ENCODE data around the gene KRT81.
"Not testable (repeated sequence)": the region's sequence is repeated elsewhere in the genome, so short reads cannot be mapped to it uniquely, and the experiment has no call there.

Gene KRT81

DNA sequence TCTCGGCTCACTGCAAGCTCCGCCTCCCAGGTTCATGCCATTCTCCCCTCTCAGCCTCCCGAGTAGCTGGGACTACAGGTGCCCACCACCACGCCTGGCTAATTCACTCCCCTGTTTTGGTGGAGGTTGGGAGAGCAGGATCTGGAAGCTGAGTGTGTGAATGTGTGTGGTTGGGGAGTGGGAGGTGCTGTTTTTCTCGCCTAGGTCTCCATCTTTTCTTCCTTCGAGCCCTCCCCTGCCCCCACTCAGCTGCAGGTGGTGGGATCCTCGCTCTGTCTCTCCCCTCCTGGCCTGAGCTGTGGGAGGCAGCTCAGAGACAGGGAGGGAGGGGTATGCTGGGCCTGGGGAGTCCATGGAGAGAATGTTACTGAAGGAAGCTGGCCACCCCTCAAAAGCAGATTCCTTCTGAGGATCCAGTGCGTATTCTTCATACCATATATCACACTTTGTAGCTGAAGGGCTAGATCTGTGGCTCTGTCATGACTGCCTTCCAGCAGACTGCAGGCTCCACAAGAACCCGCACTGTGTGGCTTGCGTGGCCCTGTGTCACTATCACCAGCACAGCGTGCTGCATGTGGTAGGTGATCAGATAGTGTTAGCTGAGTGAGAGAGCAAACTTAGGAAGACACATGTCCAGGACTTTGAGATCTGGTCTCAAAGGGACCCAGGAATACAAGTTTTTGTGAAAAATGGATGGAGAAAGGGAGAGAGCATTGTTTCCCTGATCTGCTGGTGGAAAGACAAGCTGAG lies 27.1 kb upstream of the KRT81 start:
- DNase-seq (ENCODE audit: low read depth, low spot score), result no peak
- no peak overlapping the region for H3K27ac ChIP-seq

- no peak overlapping the region for H3K27ac ChIP-seq
- no peak for DNase-seq (ENCODE audit: low read depth, low spot score)
Measured at GRCh38 chr12:52317468-52318052, 26.2 kb upstream of the KRT81 start.

DNA sequence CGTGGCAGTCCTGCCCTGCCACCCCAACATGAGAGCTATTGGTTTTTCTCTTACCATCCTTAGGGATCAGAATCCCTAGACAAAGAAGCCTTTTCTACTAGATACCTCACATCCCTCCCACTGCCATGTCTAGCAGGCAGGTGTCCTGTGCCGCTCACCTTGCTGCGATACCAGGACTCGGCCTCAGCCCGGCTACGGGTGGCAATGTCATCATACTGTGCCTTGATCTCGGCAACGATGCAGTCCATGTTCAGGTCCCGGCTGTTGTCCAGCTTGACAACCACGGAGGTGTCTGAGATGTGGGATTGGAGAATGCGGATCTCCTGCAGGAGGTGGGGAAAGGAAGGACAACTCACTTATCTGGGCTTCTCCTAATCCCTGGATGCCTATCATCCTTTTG lies 25.4 kb upstream of the KRT81 start:
- DNase-seq (ENCODE audit: low read depth, low spot score), result no peak
- no peak overlapping the region for H3K27ac ChIP-seq

- DNase-seq (ENCODE audit: low read depth, low spot score), result no peak
- H3K27ac ChIP-seq, result no peak overlapping the region
Measured at GRCh38 chr12:52316290-52316689, 25.0 kb upstream of the KRT81 start.

DNA sequence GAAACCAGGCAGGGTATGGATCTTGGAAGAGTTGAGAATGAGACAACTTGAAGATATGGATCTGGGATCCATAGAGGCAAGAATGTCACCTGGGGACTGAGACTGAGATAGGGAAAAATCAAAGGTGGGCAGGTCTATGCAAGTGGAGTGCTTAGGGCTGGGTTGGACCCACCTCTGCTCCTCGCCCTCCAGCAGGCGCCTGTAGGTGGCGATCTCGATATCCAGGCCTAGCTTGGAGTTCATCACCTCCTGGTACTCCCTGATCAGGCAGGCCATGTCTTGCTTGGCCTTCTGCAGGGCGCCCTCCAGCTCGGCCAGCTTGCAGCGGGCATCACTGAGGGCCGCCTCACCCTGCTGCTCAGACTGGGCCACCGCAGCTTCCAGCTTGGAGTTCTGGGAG lies 24.4 kb upstream of the KRT81 start:
- H3K27ac ChIP-seq; DNase-seq (ENCODE audit: low read depth, low spot score): not testable (repeated sequence)

GRCh38 chr12:52314511-52314910 lies 23.2 kb upstream of the KRT81 start:
- DNase-seq (ENCODE audit: low read depth, low spot score), result no peak

GRCh38 chr12:52313926-52314325 lies 22.6 kb upstream of the KRT81 start:
- H3K27ac ChIP-seq, result no peak overlapping the region
- no peak for DNase-seq (ENCODE audit: low read depth, low spot score)

More at GRCh38 chr12:52314511-52314910, 23.2 kb upstream of the KRT81 start:
- no peak overlapping the region for H3K27ac ChIP-seq

DNA sequence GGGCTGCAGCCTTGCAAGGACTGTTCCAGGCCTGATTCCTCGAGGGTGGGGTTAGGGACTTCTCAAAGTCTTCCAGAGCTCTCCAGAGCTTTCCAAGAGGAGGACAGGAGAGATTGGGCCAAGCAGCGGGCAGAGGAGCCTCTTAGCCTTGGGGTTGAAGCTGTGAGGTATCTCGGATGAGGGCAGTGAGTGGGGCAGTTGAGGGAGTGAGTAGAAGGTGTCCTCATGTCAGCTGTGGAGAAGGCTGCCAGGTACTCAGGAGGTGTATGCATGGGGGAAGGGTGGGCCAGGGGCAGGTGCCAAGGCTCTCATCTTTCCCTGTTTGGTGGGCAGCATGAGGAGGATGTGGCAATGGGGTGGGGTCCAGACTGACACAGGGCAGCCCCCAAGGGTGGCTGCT lies 22.1 kb upstream of the KRT81 start:
- no peak overlapping the region for H3K27ac ChIP-seq
- DNase-seq (ENCODE audit: low read depth, low spot score), result no peak

DNA sequence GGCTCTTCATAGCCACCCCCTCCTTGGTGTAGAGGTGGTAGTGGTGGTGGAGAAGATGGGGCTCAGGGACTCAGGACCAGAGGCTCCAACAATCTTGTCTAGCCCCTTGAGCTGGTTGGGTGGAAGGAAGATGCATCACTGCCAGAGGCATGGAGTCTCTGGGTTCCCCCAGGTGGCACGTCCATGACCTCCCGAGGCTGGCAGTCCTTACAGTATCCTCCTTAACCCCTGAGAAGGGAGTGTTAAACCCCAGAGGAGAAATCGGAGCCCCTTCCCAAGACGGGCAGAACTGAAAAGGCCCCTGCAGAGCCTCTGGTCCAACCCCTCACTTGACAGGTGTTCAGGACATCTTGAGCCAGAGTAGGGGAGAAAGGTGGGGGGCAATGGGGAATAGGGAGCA lies 20.8 kb upstream of the KRT81 start:
- no peak for DNase-seq (ENCODE audit: low read depth, low spot score)
- no peak overlapping the region for H3K27ac ChIP-seq

DNA sequence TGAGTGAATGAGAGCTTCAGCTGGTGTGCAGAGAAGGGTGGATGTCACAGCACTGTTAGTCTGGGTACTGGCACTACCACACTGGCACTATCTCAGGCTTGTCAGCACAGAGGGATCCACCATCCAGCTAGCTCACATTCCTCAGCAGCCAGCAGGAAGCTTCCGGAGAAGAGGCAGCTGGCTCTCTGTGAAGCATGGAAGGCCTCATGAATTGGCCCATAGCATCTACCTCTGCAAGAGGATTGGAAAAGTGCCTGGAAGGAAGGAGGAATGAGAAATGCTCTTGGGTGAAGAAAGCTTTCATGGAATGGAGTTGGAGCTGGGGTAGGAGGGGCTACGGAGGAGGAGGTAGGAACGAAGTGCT lies 19.9 kb upstream of the KRT81 start:
- no peak for DNase-seq (ENCODE audit: low read depth, low spot score)
- H3K27ac ChIP-seq, result no peak overlapping the region

DNA sequence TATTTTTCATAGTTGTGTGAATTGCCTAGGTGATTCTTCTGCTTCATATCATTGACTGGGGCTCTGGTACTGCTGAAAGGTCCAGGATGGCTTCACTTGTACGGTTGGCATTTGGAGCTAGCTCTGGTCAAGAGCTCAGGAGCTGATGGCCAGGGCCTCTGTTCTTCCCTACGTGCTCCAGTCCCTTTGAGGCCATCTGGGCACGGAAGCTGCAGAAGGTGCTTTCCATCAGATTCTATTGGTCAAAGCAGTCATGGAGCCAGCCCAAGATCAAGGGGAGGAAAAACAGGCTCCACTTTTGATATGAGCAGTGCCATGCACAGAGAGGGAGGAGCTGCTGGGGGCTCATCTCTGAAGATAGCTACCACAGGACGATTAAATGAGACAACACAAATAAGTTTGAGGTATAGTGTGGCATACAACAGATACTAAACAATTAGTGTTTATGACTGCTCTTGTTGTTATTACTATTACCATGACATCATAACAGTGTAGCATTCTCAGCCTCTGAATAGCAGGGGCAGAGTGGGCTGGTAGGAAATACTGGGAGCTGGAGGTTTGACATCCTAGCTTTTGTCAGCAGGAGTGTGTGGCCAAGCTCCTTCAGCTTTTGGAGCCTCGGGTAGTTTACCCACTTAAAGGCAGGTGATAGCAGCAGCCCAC lies 19.4 kb upstream of the KRT81 start:
- DNase-seq (ENCODE audit: low read depth, low spot score), result no peak
- no peak overlapping the region for H3K27ac ChIP-seq

GRCh38 chr12:52308806-52309425 lies 17.6 kb upstream of the KRT81 start:
- DNase-seq (ENCODE audit: low read depth, low spot score), result no peak
- H3K27ac ChIP-seq, result no peak overlapping the region

DNA sequence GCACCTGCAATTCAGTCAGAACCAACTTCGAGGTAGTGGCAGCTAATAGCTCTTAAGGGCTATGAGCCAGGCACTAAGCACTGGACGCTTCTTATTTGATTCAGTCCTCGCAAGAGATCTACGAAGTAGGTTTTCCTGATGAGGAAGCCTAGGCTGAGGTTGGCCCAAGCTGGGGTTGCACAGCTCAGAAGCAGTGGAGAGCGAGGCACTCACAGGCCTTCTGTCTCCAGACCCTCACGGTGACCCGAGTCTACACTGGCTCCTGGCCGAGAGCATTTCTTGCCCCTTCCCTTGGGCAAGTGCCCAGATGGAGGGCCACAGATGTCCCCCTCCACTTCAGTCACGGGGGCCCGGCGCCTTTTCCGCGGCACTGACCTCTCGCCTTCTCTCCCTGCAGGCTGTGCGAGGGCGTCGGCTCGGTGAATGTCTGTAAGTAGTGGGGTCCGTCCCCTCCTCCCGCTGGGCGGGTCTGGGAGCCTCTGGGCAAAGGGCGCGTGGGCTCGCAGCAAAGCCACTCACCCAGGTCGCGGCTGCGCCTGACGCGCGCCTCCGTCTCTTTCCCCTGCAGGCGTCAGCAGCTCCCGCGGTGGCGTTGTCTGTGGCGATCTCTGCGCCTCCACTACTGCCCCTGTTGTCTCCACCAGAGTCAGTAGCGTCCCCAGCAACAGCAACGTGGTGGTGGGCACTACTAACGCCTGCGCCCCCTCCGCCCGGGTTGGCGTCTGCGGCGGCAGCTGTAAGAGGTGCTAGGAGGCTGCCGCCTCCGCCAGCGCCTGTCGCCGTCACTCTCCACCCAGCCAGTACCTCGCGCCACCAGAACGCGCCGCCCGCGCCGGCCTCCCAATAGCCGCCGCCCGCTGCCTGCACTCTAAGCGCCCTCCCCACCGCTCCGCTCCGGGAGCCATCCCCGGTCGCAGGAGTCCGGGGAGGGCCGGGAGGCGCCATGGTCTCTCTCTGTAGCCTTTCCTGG lies 16.8 kb upstream of the KRT81 start:
- no peak for DNase-seq (ENCODE audit: low read depth, low spot score)
- no peak overlapping the region for H3K27ac ChIP-seq

DNA sequence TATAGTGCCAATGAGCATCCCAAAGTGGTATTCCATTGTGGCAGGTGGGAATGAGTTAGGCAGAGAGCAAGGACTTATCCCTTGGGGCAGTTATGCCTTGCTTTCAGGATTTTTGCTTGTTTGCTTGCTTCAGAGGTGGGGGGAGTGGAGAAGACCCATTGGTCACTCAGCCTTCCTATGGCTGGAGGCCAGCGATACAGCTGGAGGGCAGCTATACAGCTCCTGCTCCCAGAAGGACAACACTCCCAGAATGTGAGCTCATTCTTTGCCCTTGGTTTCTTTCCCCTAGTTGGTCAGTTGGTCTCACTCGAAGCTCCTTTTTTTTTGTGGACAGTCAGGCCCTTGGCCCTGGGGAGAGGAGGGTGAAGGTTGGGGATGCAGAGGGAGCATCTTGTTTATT lies 15.4 kb upstream of the KRT81 start:
- no peak for DNase-seq (ENCODE audit: low read depth, low spot score)
- no peak overlapping the region for H3K27ac ChIP-seq

DNA sequence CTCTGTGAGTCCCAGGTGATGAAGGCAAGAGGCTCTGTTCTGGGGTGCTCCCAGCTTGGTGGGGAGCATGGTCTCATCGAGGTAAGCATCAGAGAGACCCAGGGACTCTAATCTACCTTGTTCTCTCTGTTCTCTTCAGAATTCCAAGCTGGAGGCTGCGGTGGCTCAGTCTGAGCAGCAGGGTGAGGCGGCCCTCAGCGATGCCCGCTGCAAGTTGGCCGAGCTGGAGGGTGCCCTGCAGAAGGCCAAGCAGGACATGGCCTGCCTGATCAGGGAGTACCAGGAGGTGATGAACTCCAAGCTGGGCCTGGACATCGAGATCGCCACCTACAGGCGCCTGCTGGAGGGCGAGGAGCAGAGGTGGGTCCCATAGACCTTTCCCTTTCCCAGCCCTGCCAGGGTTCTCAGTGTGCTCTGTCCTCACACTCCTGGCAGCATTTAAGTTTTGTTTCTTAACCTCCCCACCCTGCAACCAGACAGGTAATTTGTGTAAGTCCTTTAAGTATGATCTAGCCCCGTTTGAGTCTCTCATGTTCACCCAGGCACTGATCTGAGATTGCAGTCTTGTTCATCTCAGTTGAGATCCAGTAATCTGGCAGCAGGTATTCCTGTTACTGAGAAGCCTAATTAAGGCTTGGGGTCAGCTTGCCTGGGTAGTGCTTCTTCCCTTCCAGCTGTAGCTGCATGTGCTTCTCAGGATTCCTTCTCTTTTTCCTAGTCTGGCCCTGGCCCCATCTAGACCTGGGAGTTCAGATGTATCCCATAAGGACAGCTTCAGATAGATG lies 14.8 kb upstream of the KRT81 start:
- no peak overlapping the region for H3K27ac ChIP-seq
- no peak for DNase-seq (ENCODE audit: low read depth, low spot score)

GRCh38 chr12:52304941-52305411 lies 13.6 kb upstream of the KRT81 start:
- DNase-seq (ENCODE audit: low read depth, low spot score); H3K27ac ChIP-seq: not testable (repeated sequence)

- not testable (repeated sequence) for H3K27ac ChIP-seq; DNase-seq (ENCODE audit: low read depth, low spot score)
Measured at GRCh38 chr12:52302242-52302914, 11.0 kb upstream of the KRT81 start.

- not testable (repeated sequence) for H3K27ac ChIP-seq; DNase-seq (ENCODE audit: low read depth, low spot score)
Measured at GRCh38 chr12:52301721-52302120, 10.4 kb upstream of the KRT81 start.

Measured in epithelial cell of prostate (primary cell).